IMR-90 (cell line): ENCODE measurements around the gene CANT1. TPM values are rescaled to one million over a fixed set of nuclear protein-coding genes. Genes with fewer than 3 reads are reported as not detected.

Experiments
- ATAC-seq: fragments of 200-7000 bp; cut with Tn5 transposase; 2 replicates; pipeline ENCODE4 v1.9.1; 2020; ENCODE audit warnings: low read depth, mild to moderate bottlenecking, moderate library complexity
- BruUV-seq: library from RNA; stranded (reverse); fragments of 400-500 nt; replicated peaks from 2 replicates; lab custom pipeline; 2021; lab: Mats Ljungman, UMichigan
- CTCF ChIA-PET: fragments of 300-600 bp; formaldehyde crosslinking; extraction: SDS; loops from one replicate; lab custom pipeline; 2021; ENCODE audit warnings: antibody characterized with exemption; lab: Yijun Ruan, JAX
- POLR2A ChIA-PET: fragments of 300-600 bp; sonication (Branson Sonifier 250); formaldehyde crosslinking; loops from one replicate; lab custom pipeline; 2022; ENCODE audit warnings: antibody characterized with exemption; ENCODE audit not compliant: unreplicated experiment; lab: Charles Lee
- DNase-seq: peaks from one replicate; pipeline ENCODE4 v3.0.0; 2013
- H2AFZ ChIP-seq: replicated peaks from 2 replicates; pipeline ENCODE3; 2013; ENCODE audit warnings: low read length, mild to moderate bottlenecking; ENCODE audit not compliant: poor library complexity
- H2AK5ac ChIP-seq: 2 replicates; pipeline ENCODE4 v1.6.1; 2013; ENCODE audit warnings: low read depth, low read length, inconsistent platforms
- H2AK9ac ChIP-seq: replicated peaks from 2 replicates; pipeline ENCODE3; 2013; ENCODE audit warnings: mild to moderate bottlenecking, low read depth, low read length, moderate library complexity; ENCODE audit not compliant: poor library complexity
- H2BK120ac ChIP-seq: 2 replicates; pipeline ENCODE4 v1.6.1; 2013; ENCODE audit warnings: low read depth, low read length, inconsistent platforms
- H2BK15ac ChIP-seq: 3 replicates; pipeline ENCODE4 v1.6.1; 2013; ENCODE audit warnings: low read depth, low read length, inconsistent platforms
- H2BK20ac ChIP-seq: 2 replicates; pipeline ENCODE4 v1.6.1; 2013; ENCODE audit warnings: low read depth, mild to moderate bottlenecking, inconsistent platforms, low read length, moderate library complexity
- H2BK5ac ChIP-seq: 2 replicates; pipeline ENCODE4 v1.6.1; 2013; ENCODE audit warnings: mild to moderate bottlenecking, low read depth, low read length, inconsistent platforms; ENCODE audit not compliant: poor library complexity, severe bottlenecking
- H3K14ac ChIP-seq: replicated peaks from 2 replicates; pipeline ENCODE4 v1.6.1; 2013; ENCODE audit warnings: low read depth, low read length, inconsistent platforms
- H3K18ac ChIP-seq: 2 replicates; pipeline ENCODE4 v1.6.1; 2013; ENCODE audit warnings: low read depth, low read length, control low read depth
- H3K23ac ChIP-seq: 2 replicates; pipeline ENCODE4 v1.6.1; 2013; ENCODE audit warnings: low read depth, low read length, inconsistent platforms
- H3K27ac ChIP-seq: 2 replicates; pipeline ENCODE4 v1.5.1; 2013; ENCODE audit warnings: mild to moderate bottlenecking, control low read depth, low read length; ENCODE audit not compliant: insufficient read depth
- H3K27me3 ChIP-seq: 2 replicates; pipeline ENCODE4 v1.6.1; 2013; ENCODE audit warnings: low read length; ENCODE audit not compliant: control insufficient read depth, insufficient read depth
- H3K36me3 ChIP-seq: 2 replicates; pipeline ENCODE4 v1.6.1; 2013; ENCODE audit warnings: low read length, mixed read lengths; ENCODE audit not compliant: control insufficient read depth, insufficient read depth
- H3K4ac ChIP-seq: 2 replicates; pipeline ENCODE4 v1.6.1; 2013; ENCODE audit warnings: low read depth, low read length, inconsistent platforms
- H3K4me1 ChIP-seq: 2 replicates; pipeline ENCODE4 v1.6.1; 2013; ENCODE audit warnings: low read length, mixed read lengths; ENCODE audit not compliant: control insufficient read depth, insufficient read depth
- H3K4me2 ChIP-seq: 2 replicates; pipeline ENCODE4 v1.6.1; 2013; ENCODE audit warnings: low read depth, mild to moderate bottlenecking, control low read depth, low read length, moderate library complexity
- H3K4me3 ChIP-seq: 2 replicates; pipeline ENCODE4 v1.5.1; 2013; ENCODE audit warnings: low read depth, mild to moderate bottlenecking, control low read depth, low read length, moderate library complexity; ENCODE audit not compliant: insufficient read depth
- H3K56ac ChIP-seq: 2 replicates; pipeline ENCODE4 v1.6.1; 2013; ENCODE audit warnings: low read length, inconsistent platforms; ENCODE audit not compliant: insufficient read depth; ENCODE audit errors: extremely low read depth
- H3K79me1 ChIP-seq, 2 experiments: 2 replicates each; pipeline ENCODE4 v1.6.1; 2013; ENCODE audit warnings: low read length in 2 of 2, inconsistent platforms in 1 of 2, low read depth in 1 of 2
- H3K9ac ChIP-seq: 2 replicates; pipeline ENCODE4 v1.6.1; 2013; ENCODE audit warnings: low read depth, low read length, control low read depth
- H3K9me1 ChIP-seq: 2 replicates; pipeline ENCODE4 v1.6.1; 2013; ENCODE audit warnings: low read length, inconsistent platforms; ENCODE audit not compliant: insufficient read depth
- H3K9me3 ChIP-seq: 2 replicates; pipeline ENCODE4 v1.6.1; 2013; ENCODE audit warnings: low read length; ENCODE audit not compliant: control insufficient read depth, insufficient read depth
- H4K20me1 ChIP-seq: 2 replicates; pipeline ENCODE4 v1.6.1; 2013; ENCODE audit warnings: low read length, inconsistent platforms; ENCODE audit not compliant: insufficient read depth
- H4K5ac ChIP-seq: 2 replicates; pipeline ENCODE4 v1.6.1; 2013; ENCODE audit warnings: mild to moderate bottlenecking, low read depth, low read length, control low read depth
- H4K8ac ChIP-seq, 2 experiments: 2 replicates each; pipeline ENCODE4 v1.6.1; 2013; ENCODE audit warnings: low read depth in 2 of 2, low read length in 2 of 2, control low read depth in 1 of 2, inconsistent platforms in 1 of 2
- H4K91ac ChIP-seq: 2 replicates; pipeline ENCODE4 v1.6.1; 2013; ENCODE audit warnings: low read depth, low read length, inconsistent platforms; ENCODE audit not compliant: insufficient read depth
- BHLHE40 ChIP-seq: fragments of 150-350 bp; IDR thresholded peaks from 2 replicates; pipeline ENCODE4 v1.6.1; 2016; ENCODE audit warnings: mild to moderate bottlenecking, low read depth, low read length
- CEBPB ChIP-seq: IDR thresholded peaks from 2 replicates; pipeline ENCODE4 v1.6.1; 2012; ENCODE audit warnings: low read depth, low read length, improper control_type of control experiment
- CHD1 ChIP-seq: IDR thresholded peaks from 2 replicates; pipeline ENCODE4 v1.6.1; 2012; ENCODE audit warnings: low read depth, low read length, improper control_type of control experiment
- CTCF ChIP-seq: conservative IDR thresholded peaks from 2 replicates; pipeline ENCODE4 v1.5.1; 2012; ENCODE audit warnings: mild to moderate bottlenecking, low read depth, low read length, improper control_type of control experiment
- FOS ChIP-seq: fragments of 150-350 bp; IDR thresholded peaks from 2 replicates; pipeline ENCODE4 v1.6.1; 2016; ENCODE audit warnings: low read depth, low read length
- MAZ ChIP-seq: IDR thresholded peaks from 2 replicates; pipeline ENCODE4 v1.6.1; 2012; ENCODE audit warnings: low read depth, mild to moderate bottlenecking, low read length, improper control_type of control experiment, moderate library complexity, borderline replicate concordance
- MXI1 ChIP-seq: IDR thresholded peaks from 2 replicates; pipeline ENCODE4 v1.6.1; 2012; ENCODE audit warnings: low read depth, mild to moderate bottlenecking, low read length, moderate library complexity, borderline replicate concordance
- NFE2L2 ChIP-seq: fragments of 150-350 bp; IDR thresholded peaks from 2 replicates; pipeline ENCODE4 v1.6.1; 2016; ENCODE audit warnings: low read depth, mild to moderate bottlenecking, low read length
- POLR2A ChIP-seq: IDR thresholded peaks from 2 replicates; pipeline ENCODE4 v1.6.1; 2012; ENCODE audit warnings: mild to moderate bottlenecking, low read depth, low read length
- RCOR1 ChIP-seq: IDR thresholded peaks from 2 replicates; pipeline ENCODE4 v1.6.1; 2012; ENCODE audit warnings: mild to moderate bottlenecking, low read length, improper control_type of control experiment; ENCODE audit not compliant: insufficient replicate concordance
- SMC3 ChIP-seq: fragments of 150-350 bp; IDR thresholded peaks from 2 replicates; pipeline ENCODE4 v1.6.1; 2016; ENCODE audit warnings: low read depth, mild to moderate bottlenecking, antibody characterized with exemption, low read length, moderate library complexity
- USF2 ChIP-seq: fragments of 150-350 bp; IDR thresholded peaks from 2 replicates; pipeline ENCODE4 v1.6.1; 2017; ENCODE audit warnings: mild to moderate bottlenecking, antibody characterized with exemption, low read length, low read depth
- WGBS, 2 experiments: methylation state at CpG; one replicate each; pipeline versions ENCODE4 v1.1.5 to v1.1.7; 2013; ENCODE audit warnings: missing lambda C conversion rate in 2 of 2; ENCODE audit not compliant: insufficient read length in 1 of 2; ENCODE audit errors: extremely low coverage in 2 of 2; 5-methylcytosine and 5-hydroxymethylcytosine counted together
- dilution Hi-C: fragments of 300-500 bp; cut with HindIII; formaldehyde crosslinking; loops from one replicate; pipeline ENCODE4 v1.14.3; 2018; ENCODE audit warnings: low sequenced_read_pairs; ENCODE audit not compliant: unreplicated experiment
- in situ Hi-C: fragments of 300-500 bp; cut with MboI; formaldehyde crosslinking; loops from 3 replicates; pipeline ENCODE4 v1.14.3; 2019; ENCODE audit warnings: low sequenced_read_pairs, inconsistent platforms, mixed read lengths
- intact Hi-C: fragments of 100-400 bp; cut with micrococcal nuclease; formaldehyde crosslinking; loops from 2 replicates; pipeline ENCODE4 v1.10.0; 2022
- polyA plus RNA-seq, 3 experiments: library from polyadenylated mRNA; depleted of rRNA; stranded (reverse); fragments of >200 nt; gene quantifications; 2 replicates each; pipeline ENCODE4 v1.2.3, GENCODE V29; 2012; ENCODE audit warnings: low replicate concordance in 1 of 3
- total RNA-seq: library from RNA; depleted of rRNA; stranded (reverse); fragments of >200 nt; gene quantifications from 2 replicates; pipeline ENCODE4 v1.2.3, GENCODE V29; 2012

Gene CANT1
- total and polyA plus RNA-seq, 2 of the 4 experiments (the other 2 are of a cell fraction), result 51.8 to 73.4 TPM

- ChIA-PET CTCF (no interaction called here), POLR2A (no interaction called here)
- Histone ChIP-seq H3K14ac (peak overlapping the region; percentile 94), H4K20me1 (peaks cover 37% of the 10 kb centered on the region), H3K27me3 (no peaks in the 10 kb centered on the region), H4K8ac (peak overlapping the region; percentile 100), H2BK15ac (peak overlapping the region; percentile 21; the same call in 1 of the 3 replicates), H2AFZ (peak overlapping the region; percentile 96), H3K23ac (0 out of 2 replicates have a peak overlapping the region, but pooled peaks have one; percentile 83), H3K79me1 (peaks cover 15 to 48% of the 10 kb centered on the region in 2 experiments; a peak in 3 of 4 replicates), H2AK9ac (peak overlapping the region; percentile 87), H2BK20ac (no peak overlapping the region), H3K56ac (no peak overlapping the region), H2BK5ac (peak overlapping the region; percentile 87), H2BK120ac (peak overlapping the region; percentile 69), H3K4me3 (peak overlapping the region; percentile 67), H3K9me3 (no peaks in the 10 kb centered on the region), H3K18ac (peak overlapping the region; percentile 78; the same call in 1 of the 2 replicates), H3K4ac (peak overlapping the region; percentile 97), H3K27ac (peak overlapping the region; percentile 94), H4K5ac (peak overlapping the region; percentile 94), H3K9me1 (peaks cover 21% of the 10 kb centered on the region), H3K4me2 (peak overlapping the region; percentile 94), H3K36me3 (peaks cover 10% of the 10 kb centered on the region), H3K9ac (peak overlapping the region; percentile 93), H2AK5ac (peak overlapping the region; percentile 90; the same call in 1 of the 2 replicates), H4K91ac (peak overlapping the region; percentile 94), H3K4me1 (peaks cover 16% of the 10 kb centered on the region)
- in situ Hi-C loops, result loop anchor here (10.0 kb wide), 1 partner anchor 385 kb away; no protein-coding TSS in a partner anchor
- no CpG with 5 or more reads among the region's 7 CpGs for WGBS, 2 experiments
- ATAC-seq (no peak), DNase-seq (no peak)
- intact Hi-C loops, result no loop called here
- no peak for TF ChIP-seq SMC3
- no peak for TF ChIP-seq FOS
- no peak for TF ChIP-seq BHLHE40
- TF ChIP-seq CTCF, result no peak
- no peak for TF ChIP-seq NFE2L2
- TF ChIP-seq RCOR1, result no peak
- TF ChIP-seq CEBPB, result no peak
- no peak for TF ChIP-seq MXI1
- no peak for TF ChIP-seq CHD1
- TF ChIP-seq POLR2A, result no peak
- no peak for TF ChIP-seq MAZ
- TF ChIP-seq USF2, result no peak
- no TSS peak for BruUV-seq
- dilution Hi-C loops, result no loop called here
Observed at GRCh38 chr17:79010304-79010646, 711 bp upstream of the CANT1 start.
